Stomach (tissue), 9 donors: ENCODE data around the gene AP5Z1. TPM values are rescaled to one million over a fixed set of nuclear protein-coding genes. Genes with fewer than 3 reads are reported as not detected.

Experiments
- DNase-seq, 2 donors: peaks; one replicate each; pipeline versions ENCODE4 v3.0.0 to v3.0.0-alpha.2; 2013 to 2019
- H3K27ac ChIP-seq, 5 donors: fragments of 200-600 bp in 4 of 5; sonication (generic) in 4 of 5; one replicate each; pipeline ENCODE4 v1.5.1; 2013 to 2019; ENCODE audit warnings: mild to moderate bottlenecking in 1 of 5, moderate library complexity in 1 of 5
- H3K27me3 ChIP-seq, 3 donors: fragments of 200-600 bp; sonication (generic); one replicate each; pipeline ENCODE4 v1.5.1; 2017 to 2019; ENCODE audit warnings: mixed run types in 1 of 3
- H3K36me3 ChIP-seq, 4 donors: fragments of 200-600 bp; sonication (generic); 1 replicate in 3 of 4; 2 replicates in 1 of 4; pipeline ENCODE4 v1.5.1; 2016 to 2019
- H3K4me1 ChIP-seq, 4 donors: fragments of 200-600 bp; sonication (generic); one replicate each; pipeline ENCODE4 v1.5.1; 2016 to 2019
- H3K4me3 ChIP-seq, 4 donors: fragments of 200-600 bp; sonication (generic) in 3 of 4; one replicate each; pipeline ENCODE4 v1.5.1; 2016 to 2019; ENCODE audit warnings: mild to moderate bottlenecking in 1 of 4
- H3K9me3 ChIP-seq, 4 donors: fragments of 200-600 bp; sonication (generic); one replicate each; pipeline ENCODE4 v1.5.1; 2016 to 2019
- EP300 ChIP-seq: sonication (generic); formaldehyde crosslinking; IDR thresholded peaks from one replicate; pipeline ENCODE4 v1.6.1; 2017; ENCODE audit warnings: antibody characterized with exemption
- POLR2A ChIP-seq, 4 donors: fragments of 450-650 bp; IDR thresholded peaks; one replicate each; pipeline ENCODE4 v1.6.1; 2016; ENCODE audit warnings: antibody characterized with exemption in 4 of 4, control low read depth in 2 of 4, mild to moderate bottlenecking in 1 of 4, moderate library complexity in 1 of 4
- POLR2AphosphoS5 ChIP-seq, 3 donors: sonication (generic); formaldehyde crosslinking; IDR thresholded peaks; one replicate each; pipeline ENCODE4 v1.6.1; 2016; ENCODE audit warnings: antibody characterized with exemption in 3 of 3
- WGBS, 5 donors: extraction: QIAGEN DNeasy Blood & Tissue Kit in 3 of 5; methylation state at CpG; one replicate each; pipeline versions ENCODE4 v1.1.5 to v1.1.7; 2013 to 2018; 5-methylcytosine and 5-hydroxymethylcytosine counted together
- intact Hi-C: fragments of 100-400 bp; cut with DNase I; formaldehyde crosslinking; loops from one replicate; pipeline ENCODE4 v1.15.1; 2023; ENCODE audit warnings: low total_unique reads
- polyA plus RNA-seq, 3 donors: library from polyadenylated mRNA; stranded (reverse); fragments of 200-250 nt; gene quantifications; one replicate each; pipeline ENCODE4 v1.2.3, GENCODE V29; 2013
- total RNA-seq, 5 donors: library from RNA; depleted of rRNA; stranded (reverse); fragments of >200 nt; gene quantifications; one replicate each; pipeline versions ENCODE4 v1.1.0 to v1.2.3, GENCODE V29; 2014 to 2016
- TF ChIP-seq, protein P1 (sequence below), 7 experiments: fragments of 450-650 bp in 4 of 7; fragments of 200-600 bp in 3 of 7; sonication (generic) in 3 of 7; IDR thresholded peaks; one replicate each; pipeline ENCODE4 v1.5.1; 2016 to 2019; ENCODE audit warnings: antibody characterized with exemption in 7 of 7, control low read depth in 2 of 7, mild to moderate bottlenecking in 1 of 7
- donor health status: healthy with polysubstance abuse.
- donor health status: Bipolar disorder and iron deficiency.
- donor health status: healthy.

AP5Z1 gene
- total and polyA plus RNA-seq, 8 donors = 11.6 to 140 (median 42.3) TPM

DNA sequence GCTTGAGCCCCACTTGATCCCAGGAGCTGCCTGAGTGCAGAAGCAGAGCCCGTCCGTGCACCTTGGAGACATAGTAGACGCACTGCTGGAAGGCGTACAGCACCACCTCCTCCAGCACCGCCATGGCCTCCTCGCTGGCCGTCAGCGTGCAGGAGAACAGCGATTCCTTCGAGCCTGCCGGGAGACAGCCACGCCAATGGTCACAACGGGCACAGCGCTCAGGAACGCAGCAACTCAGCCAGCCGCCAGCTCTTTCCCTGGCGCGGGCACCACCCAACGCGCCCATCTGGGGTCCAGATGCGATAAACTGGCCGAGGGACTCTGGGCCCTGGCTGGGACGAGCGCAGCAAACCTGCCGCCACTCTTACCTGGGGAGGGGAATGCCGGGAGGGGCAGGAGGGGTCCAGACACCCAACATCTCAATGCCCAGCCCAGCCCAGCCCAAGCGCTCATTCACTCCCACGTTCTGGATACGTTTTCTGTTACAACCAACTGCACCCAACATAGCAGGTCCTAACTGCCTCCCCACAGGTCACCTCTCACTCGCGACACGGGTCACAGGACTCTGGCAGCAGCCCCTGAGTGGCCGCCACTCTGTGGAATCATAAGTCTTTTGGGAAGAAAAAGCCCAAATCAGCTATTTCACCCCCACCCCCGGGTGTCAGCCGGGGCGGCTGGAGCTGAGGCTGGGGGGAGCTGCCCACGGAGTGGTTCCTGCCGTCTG, 41.9 kb downstream of the AP5Z1 start:
- H3K9me3 ChIP-seq = no peaks in the 10 kb centered on the region
- H3K27ac ChIP-seq = no peak overlapping the region
- peaks cover 0 to 51% (median 5%) of the 10 kb centered on the region in 3 donors for H3K27me3 ChIP-seq
- no peak for DNase-seq
- intact Hi-C loops = no loop called here
- WGBS, 5 donors = 87 to 91% (median 89%) methylated on average over 12 to 38 of the region's 38 CpGs
- H3K4me1 ChIP-seq = no peaks in the 10 kb centered on the region
- TF ChIP-seq, protein P1, sequence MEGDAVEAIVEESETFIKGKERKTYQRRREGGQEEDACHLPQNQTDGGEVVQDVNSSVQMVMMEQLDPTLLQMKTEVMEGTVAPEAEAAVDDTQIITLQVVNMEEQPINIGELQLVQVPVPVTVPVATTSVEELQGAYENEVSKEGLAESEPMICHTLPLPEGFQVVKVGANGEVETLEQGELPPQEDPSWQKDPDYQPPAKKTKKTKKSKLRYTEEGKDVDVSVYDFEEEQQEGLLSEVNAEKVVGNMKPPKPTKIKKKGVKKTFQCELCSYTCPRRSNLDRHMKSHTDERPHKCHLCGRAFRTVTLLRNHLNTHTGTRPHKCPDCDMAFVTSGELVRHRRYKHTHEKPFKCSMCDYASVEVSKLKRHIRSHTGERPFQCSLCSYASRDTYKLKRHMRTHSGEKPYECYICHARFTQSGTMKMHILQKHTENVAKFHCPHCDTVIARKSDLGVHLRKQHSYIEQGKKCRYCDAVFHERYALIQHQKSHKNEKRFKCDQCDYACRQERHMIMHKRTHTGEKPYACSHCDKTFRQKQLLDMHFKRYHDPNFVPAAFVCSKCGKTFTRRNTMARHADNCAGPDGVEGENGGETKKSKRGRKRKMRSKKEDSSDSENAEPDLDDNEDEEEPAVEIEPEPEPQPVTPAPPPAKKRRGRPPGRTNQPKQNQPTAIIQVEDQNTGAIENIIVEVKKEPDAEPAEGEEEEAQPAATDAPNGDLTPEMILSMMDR (IDR thresholded peaks at IDR 0.05) = no peak
- TF ChIP-seq EP300 = no peak
- TF ChIP-seq POLR2AphosphoS5 (IDR thresholded peaks at IDR 0.05) = no peak
- TF ChIP-seq POLR2A (IDR thresholded peaks at IDR 0.05) = no peak
- peaks cover 0 to 17% (median 3%) of the 10 kb centered on the region in 4 donors for H3K36me3 ChIP-seq
- H3K4me3 ChIP-seq = no peak overlapping the region

DNA sequence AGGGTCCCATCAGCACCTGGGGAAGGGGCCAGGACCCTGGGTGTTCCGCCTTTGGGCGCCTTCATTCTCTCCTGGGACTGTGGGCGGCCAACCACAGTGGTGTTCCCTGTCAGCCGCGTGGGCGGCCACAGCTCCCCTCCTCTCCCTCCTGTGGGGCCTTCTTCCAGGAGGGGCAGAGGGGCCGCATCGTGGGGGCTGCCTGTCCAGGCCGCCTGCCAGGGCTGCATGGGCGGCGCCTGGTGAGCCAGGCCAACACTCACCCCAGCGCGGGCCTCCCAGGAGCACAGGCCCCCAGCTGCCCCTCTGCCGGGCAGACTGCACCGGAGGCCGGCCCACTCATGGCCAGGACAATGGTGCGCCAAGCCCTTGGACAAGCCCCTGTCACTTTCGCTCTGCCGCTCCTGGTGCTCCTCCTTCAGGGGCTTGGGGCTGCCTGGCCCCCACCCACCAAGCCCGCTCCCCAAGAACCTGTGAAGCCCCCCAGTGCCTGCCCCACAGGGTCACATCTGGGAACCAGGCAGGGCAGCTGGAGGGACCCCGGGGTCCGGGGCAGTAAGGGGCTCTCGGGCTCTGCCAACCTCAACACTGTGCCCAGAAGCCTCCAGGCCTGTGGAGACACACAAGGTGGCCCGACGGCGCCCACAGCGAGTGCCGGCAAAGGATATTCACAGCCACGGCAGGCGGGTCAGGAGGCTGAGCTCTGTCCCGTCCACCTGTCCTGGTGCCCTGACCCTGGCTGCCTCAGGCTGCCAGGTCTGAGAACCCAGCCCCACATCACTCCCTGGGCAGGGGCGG, 42.8 kb downstream of the AP5Z1 start:
- Histone ChIP-seq H3K9me3 (no peaks in the 10 kb centered on the region), H3K27me3 (peaks cover 0 to 47% (median 5%) of the 10 kb centered on the region in 3 donors), H3K4me3 (no peak overlapping the region), H3K4me1 (no peaks in the 10 kb centered on the region), H3K36me3 (peaks cover 0 to 12% (median 3%) of the 10 kb centered on the region in 4 donors), H3K27ac (no peak overlapping the region)
- TF ChIP-seq POLR2A (IDR thresholded peaks at IDR 0.05) (no peak), POLR2AphosphoS5 (IDR thresholded peaks at IDR 0.05) (no peak), EP300 (no peak)
- TF ChIP-seq, protein P1 (IDR thresholded peaks at IDR 0.05) = no peak
- intact Hi-C loops = no loop called here
- WGBS, 5 donors = 80 to 92% (median 84%) methylated on average over 7 to 32 of the region's 32 CpGs
- DNase-seq = peak in 1 of 2 donors; percentile 61

DNA sequence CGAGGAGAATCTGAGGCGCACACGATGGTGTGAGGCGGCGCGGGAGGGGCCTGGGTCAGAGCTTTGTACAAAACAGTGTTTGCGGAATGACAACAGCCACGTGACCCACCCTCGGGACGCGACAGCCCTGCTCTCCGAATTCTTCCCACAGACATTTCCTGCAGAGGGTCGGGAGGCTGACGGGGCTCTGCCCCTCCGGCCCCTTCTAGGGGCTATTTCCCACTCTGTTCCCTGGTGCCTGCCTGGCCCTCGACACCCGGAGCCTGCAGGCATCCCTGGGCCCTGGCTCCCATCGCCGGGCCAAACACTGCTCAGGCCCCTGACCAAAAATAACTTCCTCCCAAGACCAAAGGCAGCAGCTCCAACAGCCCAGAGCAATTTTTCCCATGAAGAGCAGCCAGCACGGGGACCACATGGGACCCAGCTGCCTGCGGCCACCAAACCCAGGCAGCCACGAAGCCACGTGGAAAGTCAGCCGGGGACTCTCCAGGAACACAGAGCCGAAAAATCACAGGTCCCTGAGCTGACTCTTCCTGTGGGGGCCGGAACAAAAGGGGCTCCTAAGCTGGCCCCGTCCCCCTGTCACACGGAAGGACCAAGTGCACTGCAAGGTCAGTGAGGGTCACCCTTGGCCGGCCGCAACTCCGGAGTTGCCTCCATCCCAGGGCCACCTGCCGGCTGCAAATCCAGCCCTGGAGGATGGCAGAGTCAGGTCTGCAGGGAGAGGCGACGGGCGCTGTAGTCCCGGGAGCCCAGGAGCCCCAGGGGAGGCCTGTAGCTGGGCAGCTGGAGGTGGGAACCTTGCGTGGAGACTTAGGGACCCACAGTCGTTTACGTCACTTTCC, 44.4 kb downstream of the AP5Z1 start:
- H3K36me3 ChIP-seq = peaks cover 0 to 5% (median 2%) of the 10 kb centered on the region in 4 donors
- TF ChIP-seq, protein P1 (IDR thresholded peaks at IDR 0.05) = no peak
- TF ChIP-seq POLR2A (IDR thresholded peaks at IDR 0.05) = no peak
- no peak for TF ChIP-seq POLR2AphosphoS5 (IDR thresholded peaks at IDR 0.05)
- no peak for TF ChIP-seq EP300
- H3K27me3 ChIP-seq = peaks cover 0 to 44% (median 5%) of the 10 kb centered on the region in 3 donors
- H3K27ac ChIP-seq = no peak overlapping the region
- H3K9me3 ChIP-seq = no peaks in the 10 kb centered on the region
- H3K4me1 ChIP-seq = no peaks in the 10 kb centered on the region
- intact Hi-C loops = no loop called here
- 59 to 82% (median 66%) methylated on average over 18 to 39 of the region's 39 CpGs for WGBS, 5 donors
- peak in 1 of 2 donors; percentile 66 for DNase-seq
- H3K4me3 ChIP-seq = no peak overlapping the region
